ENCODE data around the gene SPINK5.

The SPINK5 gene

DNA sequence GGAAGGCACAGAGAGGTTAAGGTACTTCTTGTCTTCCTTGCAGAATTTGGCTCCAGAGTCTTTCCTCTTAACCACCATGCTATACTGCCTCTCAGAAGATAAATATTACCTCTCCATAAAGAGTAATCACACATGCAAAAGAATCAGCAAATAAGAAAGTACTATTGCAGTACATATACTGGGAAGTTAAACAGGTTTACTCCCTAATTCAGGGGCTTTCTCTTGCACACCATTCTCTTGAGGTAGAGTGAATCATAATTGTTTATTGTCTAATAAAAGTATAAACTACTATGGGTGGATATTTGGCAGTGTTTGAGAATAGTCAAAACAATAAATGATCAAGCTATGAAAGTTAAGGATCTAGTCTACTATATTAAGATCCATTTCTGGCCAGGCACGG is 40.4 kb downstream of the SPINK5 start:
- DNase-seq, result no peak

GRCh38 chr5:148107608-148108007 is 43.8 kb downstream of the SPINK5 start:
- no peak for DNase-seq

DNA sequence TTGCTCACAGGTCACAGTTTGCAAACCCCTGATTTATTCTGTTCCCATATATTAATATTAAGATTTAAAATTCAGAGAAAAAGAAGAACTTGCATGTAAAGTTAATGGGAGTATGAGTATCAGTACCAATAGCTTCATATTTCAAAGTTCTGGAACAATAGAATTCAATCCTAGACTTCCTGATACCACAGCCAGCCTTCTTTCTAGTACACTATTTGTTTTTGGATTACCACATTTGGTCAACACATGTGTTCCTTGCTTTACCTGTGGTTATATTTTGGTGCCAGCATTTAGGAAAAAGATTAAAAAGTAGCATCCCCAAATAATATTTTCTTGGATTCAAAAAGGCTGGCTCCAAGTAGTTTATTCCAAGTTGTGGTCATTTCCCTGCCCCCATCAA is 49.5 kb downstream of the SPINK5 start:
- no peak for DNase-seq

- no peak for DNase-seq
These were observed 56.5 kb downstream of the SPINK5 start for GRCh38 chr5:148120317-148120716.

- DNase-seq, result no peak
These were observed 61.9 kb downstream of the SPINK5 start for GRCh38 chr5:148125641-148126040.

- DNase-seq, result no peak
These were observed 71.6 kb downstream of the SPINK5 start for GRCh38 chr5:148135091-148136048.

DNA sequence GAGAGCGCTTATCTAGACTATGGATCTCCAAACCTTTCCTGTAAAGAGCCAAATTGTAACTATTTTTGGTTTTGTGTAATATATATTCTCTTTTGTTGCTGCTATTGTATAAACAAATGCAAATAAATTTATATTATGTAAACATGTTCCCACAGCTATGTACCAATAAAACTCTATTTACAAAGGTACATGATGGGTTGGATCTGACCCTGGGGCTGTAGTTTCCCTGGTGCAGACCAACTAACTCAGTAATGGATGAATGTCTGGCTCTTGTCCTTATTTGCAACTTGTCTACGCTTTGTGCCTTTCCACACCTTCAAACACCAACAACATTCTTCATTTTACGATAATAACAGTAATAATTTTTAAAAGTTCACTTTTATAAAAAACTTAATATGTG is 77.1 kb downstream of the SPINK5 start:
- DNase-seq, result no peak

- no peak for DNase-seq
These were observed 77.9 kb downstream of the SPINK5 start for GRCh38 chr5:148141645-148142044.

DNA sequence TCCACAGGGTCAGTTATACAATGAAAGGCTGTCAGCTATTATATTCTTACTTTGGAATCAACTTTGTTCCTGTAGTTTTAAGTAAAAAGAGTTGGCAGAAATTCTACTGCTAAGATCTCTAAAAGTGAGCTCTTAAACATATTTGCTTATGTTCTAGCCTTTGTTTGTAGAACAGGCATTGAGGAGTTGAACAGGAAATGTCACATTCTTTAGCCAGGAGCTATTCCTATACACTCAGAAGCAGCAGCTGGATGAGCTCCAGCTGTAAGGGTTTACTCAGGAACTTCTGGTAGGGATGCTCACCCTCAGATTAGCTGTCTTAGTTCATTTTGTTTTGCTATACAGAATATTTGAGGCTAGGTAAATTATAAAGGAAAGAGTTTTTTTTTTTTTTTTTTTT is 82.1 kb downstream of the SPINK5 start:
- no peak for DNase-seq

GRCh38 chr5:148146487-148146886 is 82.7 kb downstream of the SPINK5 start:
- no peak for DNase-seq

GRCh38 chr5:148147415-148147814 is 83.6 kb downstream of the SPINK5 start:
- DNase-seq, result no peak

GRCh38 chr5:148151872-148152271 is 88.1 kb downstream of the SPINK5 start:
- no peak for DNase-seq

DNA sequence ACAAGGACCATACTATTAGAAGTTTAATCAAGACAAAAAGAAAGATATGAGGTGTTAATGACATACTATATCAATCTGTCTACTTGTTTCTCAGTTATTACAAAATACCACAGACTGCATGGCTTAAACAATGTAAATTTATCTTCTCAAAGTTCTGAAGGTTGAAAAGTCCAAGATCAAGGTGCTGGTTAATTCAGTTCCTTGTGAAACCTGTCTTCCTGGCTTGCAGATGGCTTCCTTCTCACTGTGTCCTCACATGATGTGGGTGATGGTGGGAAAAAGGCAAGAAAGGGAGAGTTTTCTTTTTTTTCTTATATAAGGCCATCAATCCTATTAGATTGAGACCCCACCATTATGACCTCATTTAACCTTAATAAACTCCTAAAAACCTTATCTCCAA is 89.0 kb downstream of the SPINK5 start:
- DNase-seq, result no peak

- no peak for DNase-seq
These were observed 92.8 kb downstream of the SPINK5 start for GRCh38 chr5:148156609-148157008.

GRCh38 chr5:148162038-148162437 is 98.3 kb downstream of the SPINK5 start:
- DNase-seq, result no peak

DNA sequence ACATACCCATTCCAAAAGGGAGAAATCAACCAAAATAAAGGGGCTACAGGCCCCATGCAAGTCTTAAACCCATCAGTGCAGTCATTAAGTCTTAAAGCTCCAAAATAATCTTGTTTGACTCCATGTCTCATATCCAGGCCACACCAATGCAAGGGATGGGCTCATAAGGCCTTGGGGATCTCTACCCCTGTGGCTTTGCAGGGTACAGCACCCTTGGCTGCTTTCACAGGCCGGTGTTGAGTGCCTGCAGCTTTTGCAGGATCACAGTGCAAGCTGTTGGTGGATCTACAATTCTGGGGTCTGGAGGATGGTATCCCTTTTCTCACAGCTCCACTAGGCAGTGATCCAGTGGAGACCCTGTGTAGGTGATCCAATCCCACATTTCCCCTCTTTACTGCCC is 99.6 kb downstream of the SPINK5 start:
- DNase-seq, result no peak

DNA sequence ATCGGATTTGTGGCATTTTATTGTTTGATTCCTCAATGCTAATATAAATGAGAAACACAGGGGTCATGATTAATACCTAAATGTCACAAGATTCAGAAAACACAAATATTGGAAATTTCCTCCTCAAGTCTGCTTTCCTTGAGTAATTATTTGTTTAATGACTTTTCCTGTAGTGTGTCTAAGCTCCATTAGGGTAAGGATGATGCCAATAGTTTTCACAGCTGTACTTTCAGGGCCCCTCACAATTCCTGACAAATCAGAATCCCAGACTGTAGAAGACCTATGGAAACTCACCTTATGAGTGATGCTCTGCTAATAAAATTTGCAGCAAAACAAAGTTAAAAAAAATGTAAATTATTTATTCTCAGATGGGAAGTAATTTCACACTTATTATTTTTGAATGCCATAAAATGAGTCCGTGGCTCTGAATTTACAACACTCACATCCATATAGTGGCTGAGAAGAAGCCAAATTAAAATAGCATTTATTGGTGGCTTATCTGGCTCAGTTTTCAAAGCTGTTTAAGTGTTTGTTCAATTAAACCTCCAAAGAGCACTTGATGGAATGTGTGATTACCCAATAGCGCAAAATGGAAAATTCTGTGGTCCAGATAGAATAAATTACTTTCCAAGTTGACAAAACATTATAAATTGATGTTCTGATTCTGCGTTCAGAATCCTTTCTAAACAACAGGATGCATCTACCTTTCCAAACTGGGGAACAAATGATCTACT is 102.9 kb downstream of the SPINK5 start:
- no peak for DNase-seq

DNA sequence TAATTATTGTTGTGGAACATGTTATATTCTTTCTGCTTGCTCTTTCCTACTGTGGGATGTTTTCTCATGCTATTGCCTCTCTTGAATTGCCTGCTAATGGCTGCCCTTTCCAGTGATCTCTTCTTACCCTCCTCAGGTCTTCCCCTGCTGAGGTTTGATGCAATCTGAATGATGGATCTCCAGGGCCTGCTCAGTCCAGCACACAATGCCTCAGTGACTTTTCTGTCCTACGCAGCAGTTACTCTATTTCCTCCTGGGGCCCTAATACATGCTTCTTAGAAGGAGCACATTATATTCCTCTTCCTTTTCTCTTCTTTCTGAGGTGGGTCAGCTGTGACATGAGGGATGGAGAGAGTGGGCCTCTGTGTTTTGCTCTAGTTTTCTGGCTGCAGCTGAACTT is 104.5 kb downstream of the SPINK5 start, which contains the start of gene SPINK14:
Gene SPINK14 (plus strand): TSS at position 301 of the 400 bp plus-strand sequence. CDS start 1,187 bp downstream, outside the sequence.
- DNase-seq, result no peak

GRCh38 chr5:148172377-148172776 is 108.6 kb downstream of the SPINK5 start:
- no peak for DNase-seq

GRCh38 chr5:148176480-148176879 is 112.7 kb downstream of the SPINK5 start:
- DNase-seq, result no peak

- no peak for DNase-seq
These were observed 113.4 kb downstream of the SPINK5 start for GRCh38 chr5:148177207-148177606.

DNA sequence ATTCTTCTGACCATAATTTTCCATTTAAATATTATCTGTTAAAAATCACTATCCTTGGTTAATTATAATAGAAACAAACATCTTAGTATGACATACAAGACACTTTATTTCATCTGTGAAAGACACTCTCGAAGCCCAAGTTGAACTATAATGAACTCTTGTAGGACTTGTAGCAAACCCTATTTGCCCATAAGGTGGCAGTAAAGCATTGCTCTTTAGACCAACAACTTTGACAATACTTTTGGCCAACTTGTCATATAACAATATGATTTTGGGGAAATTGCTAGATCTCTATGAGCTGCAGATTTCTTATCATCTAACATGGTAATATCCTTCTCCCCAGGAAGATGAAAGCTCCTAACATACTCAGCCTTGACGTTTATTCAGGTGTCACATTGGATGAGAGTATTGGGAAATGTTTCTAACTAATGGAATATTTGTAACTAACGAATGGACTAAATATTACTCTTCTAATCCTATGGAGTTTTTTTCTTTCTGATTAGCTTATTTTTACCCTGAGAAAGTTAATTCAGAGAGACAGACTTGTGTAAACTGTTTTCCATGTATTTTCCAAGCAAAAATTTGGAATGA is 115.5 kb downstream of the SPINK5 start:
- no peak for DNase-seq

- DNase-seq, result no peak
These were observed 122.6 kb downstream of the SPINK5 start for GRCh38 chr5:148186248-148187003.

All from activated CD4-positive, alpha-beta T cell treated with anti-CD3 and anti-CD28 coated beads, Interleukin-2, amount 50 U/mL, for 4 hours (primary cell).